NCI-H146 treated with DMSO at 0.1 percent for 48 hours (cell line): ENCODE results near the gene ERICH3.

Experiments used
- DNase-seq: peaks from one replicate; lab custom pipeline; 2025; ENCODE audit not compliant: unreplicated experiment; lab: John Stamatoyannopoulos, UW

The ERICH3 gene

DNA sequence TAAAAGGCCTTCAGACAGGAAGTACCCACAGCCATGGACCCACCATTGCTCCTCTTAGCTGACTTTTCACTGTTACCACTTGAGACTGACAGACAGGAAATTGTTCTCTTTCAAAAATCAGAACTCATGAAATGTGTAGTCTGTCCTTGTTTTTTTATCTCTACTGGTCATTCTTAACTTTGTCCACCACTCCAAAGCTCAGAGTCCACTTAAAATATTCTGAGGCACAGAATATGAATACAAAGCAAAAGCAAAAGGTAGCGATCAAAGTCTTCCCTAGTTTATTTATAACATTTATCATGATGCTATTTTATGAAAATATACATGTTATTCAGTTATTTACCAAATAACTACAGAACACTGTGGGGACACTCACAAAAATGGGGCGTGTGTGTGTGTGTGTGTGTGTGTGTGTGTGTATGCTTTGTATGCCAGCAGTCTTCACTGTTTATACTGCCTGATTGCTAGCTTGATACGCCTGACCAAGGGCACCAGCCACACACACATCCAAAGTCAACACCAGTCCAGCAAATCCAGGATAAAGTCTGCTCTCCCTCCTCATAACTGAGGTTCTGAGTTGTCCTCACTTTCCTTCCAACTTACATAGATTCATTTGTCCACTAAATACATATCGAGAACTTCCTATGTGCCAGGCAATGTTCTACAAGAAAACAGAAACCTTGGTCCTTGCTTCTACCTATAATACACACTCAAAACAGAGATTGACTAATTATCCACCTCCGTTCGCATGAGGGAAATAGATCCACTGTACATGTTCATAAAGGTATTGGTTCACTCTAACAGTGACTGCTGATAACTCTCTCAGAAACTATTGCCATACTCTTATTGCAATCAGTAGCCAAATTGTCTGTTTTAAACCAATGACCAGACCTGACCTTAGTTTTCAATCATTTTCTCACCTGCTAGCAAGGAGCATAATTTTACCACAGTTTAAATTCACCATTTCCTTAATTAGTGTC lies 79.4 kb downstream of the ERICH3 start:
- DNase-seq: no peak

DNA sequence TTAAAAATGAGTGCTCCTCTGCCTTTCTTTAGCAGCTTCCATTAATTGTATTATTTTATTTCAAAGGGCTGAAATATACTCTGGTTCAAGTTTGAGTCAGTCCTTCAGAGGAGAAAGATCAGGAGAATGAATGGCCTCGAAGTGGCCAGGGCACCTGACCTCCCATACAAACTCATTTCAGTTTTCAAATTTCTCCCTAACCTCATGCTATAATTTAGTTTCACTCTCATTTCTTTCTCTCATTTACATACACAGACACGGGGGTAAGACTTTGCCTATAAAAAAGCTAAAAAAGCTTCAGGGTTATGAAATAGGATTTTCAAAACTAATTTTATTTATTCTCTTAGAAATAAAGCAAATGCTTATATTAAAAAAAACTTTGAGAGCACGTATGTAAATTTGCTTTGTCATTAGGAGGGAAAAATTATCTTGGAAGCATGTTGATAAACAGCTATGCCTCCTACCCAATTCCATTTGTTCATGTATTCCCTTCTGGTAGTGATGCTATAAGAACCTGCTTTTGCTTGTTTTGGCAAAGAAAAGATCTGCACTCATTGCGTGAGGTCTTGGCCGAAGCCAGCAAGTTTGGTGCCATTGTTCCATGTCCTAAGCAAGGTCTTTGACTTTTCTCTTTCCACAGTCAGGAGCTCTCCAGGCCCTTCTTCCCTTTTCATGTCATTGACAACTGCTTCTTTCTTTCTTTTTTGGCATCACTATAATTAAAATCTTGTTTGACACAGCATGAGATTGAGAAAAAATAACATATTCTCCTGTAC lies 80.8 kb downstream of the ERICH3 start:
- DNase-seq: no peak

DNA sequence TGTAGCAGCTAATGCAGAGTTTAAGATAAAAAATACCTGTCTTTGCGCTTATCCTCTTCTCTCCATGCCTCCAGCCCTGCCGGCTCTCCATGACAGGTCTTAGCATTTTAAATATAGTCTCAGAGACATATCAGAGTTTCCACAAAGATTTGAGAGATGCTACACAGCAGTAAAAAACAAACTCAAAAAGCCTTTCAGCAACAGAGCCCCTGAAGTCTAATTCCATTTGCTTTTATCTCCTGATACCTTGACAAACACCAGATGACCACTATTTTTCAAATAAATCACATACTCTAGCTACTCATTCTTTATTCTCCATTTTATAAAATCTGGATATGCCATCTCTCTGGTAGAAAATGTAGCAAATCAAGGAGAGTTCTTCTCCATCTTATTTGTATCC lies 81.6 kb downstream of the ERICH3 start:
- DNase-seq: no peak

DNA sequence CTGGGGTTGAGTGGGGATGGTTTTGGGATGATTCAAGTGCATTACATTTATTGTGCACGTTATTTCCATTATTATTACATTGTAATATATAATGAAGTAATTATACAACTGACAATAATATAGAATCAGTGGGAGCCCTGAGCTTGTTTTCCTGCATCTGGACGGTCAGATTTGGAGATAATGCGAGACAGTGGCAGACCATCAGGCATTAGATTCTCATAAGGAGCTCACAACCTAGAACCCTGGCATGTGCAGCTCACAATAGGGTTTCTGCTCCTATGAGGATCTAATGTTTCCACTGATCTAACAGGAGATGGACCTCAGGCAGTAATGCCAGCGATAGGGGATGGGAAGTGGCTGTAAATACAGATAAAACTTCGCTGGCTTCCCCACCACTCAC lies 83.3 kb downstream of the ERICH3 start:
- no peak for DNase-seq

DNA sequence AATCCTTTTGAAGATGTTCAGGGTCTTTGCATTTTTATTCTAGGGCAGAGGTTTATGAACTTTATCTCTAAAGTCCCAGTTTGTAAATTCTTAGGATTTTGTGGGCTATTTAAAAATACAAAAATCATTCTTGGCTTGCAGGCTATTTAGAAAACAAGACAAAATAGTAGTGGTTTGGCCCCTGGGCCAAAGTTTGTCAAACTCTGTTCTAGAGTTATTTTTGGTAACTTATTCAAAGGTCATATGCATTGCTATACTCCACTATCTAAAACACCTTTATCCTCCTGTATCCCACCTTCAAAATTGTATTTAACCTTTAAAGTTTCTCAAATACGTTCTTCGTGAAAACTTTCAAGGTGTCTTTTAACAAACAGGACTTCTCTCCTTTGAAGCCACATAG lies 85.7 kb downstream of the ERICH3 start:
- DNase-seq: no peak

DNA sequence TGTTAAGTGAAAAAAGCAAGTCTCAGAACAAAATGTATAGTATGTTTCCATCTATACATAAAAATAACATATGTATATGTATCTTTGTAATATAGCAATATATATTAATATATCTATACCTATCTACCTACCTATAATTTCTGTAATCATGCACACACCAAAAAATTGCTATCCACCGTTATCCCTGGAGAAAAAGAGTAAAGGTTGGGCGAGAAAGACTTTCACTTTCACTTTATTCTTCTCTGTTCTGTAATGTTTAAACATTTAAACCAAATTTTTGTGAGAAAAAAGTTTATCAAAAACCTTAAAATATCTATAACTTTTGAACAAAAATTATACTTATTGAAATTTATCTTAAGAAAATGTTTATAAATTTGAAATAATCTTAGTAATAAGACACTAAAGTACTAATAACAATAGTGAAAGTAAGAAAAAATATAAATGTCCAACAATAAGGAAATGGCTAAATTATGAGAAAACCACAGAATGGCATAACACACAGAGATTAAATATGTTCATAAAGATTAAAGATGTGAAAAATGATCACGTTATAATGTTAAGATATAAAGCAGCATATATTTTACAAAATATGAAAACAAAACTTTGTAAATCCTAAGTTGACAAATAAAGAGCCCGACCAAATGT lies 87.2 kb downstream of the ERICH3 start:
- DNase-seq: no peak

DNA sequence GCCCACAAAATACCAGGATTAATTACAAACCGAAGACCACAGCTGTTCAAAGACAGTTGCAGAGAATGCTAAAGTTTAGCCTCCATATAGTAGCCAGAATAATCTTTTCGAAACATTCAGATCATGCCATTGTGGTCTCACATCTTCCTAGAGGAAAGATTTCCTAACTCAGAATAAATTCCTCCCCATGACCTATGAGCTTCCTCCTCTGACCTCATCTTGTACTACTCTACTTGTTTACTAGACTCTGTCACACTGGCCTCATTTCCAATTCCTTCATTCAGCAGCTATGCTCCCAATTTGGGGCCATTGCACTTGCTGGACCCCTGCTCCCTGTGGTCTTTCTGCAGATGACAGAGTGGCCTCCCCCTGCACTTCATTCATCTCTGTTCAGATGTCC lies 89.4 kb downstream of the ERICH3 start:
- DNase-seq: no peak

DNA sequence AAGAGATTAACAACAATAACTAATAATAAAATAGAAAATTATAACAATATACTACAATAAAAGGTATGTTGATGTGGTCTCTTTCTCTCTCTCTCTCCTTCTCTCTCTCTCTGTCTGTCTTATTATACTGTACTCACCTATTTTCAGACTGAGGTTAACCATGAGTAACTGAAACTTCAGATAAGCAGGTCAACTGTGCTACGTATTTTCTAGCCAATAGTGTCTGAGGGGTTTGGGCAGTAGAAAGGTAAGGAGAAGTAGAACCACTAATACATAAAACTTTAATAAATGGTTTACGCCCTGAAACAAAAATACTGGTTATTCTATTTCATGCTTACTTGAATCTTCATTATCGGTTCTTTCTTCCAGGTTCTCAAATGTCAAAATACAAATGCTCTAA lies 90.2 kb downstream of the ERICH3 start:
- DNase-seq: no peak

DNA sequence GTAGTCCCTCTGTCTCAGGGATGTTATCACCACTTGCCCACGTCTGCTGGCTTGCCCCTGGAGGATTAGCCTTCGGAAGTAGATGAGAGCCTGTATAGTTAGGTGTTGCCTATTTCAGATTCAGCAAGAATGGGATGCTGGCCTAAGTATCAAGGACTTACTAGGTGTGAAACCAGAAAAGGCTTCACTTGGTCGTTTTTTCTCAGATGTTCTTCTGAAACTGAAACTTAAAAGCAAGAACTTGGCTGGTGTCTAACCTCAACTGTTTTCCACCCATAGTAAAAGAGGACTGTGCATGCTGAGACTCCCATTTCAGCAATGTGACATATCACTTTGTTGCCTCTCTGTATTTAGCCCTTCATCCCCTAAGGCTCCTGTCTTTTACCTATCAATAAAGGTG lies 94.2 kb downstream of the ERICH3 start:
- DNase-seq: no peak

DNA sequence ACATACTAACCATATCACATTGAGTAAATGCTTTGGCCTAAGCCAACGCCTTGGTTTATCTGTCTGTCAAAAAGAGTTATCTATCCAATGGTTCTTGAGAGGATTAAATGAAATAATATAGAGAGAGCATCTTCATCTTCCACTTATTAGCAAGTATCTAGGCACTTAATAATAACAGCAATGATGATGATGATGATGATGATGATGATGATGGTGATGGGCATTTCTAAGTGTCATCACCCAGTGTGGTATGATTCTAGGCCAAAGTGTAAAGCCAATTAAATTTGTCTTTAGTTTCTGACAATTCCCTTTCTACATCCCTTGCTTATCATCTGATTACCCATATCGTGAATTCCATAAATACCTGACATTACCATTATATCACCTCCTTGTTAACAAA lies 95.5 kb downstream of the ERICH3 start:
- DNase-seq: no peak

DNA sequence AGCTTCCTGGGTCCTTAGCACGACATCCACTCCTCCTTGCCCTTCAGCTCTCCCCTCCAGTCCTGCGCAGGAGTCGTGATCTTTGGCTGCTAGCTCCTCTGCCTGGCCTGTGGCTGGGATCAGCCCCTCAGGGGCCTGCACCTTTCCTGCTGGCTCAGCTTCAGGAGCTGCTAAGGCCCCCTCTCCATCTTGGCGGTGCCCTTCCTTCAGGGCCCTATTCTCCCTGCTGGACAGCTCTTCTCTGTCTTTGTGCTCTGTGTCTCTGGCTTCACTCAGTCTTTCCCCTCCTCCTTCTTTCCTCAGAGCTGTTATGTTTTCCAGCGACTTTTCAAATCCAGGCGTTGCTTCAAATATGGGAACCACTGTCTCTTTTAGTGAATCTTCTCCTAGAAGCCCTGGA lies 101.7 kb downstream of the ERICH3 start:
- no peak for DNase-seq

DNA sequence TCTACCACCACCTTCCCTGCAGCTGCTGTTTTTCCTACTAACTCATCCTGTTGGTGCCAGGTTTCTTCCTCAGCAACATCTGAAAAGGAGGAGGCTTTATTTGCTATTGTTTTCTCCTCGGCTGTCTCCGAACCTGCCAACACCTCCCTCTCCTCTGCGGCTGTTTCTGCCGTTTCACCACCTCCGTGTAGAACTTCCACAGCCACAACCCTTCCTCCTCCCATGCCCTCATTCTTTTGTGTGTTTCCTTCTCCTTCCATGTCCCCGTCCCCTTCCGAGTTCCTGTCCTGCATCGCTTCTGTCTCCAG lies 102.1 kb downstream of the ERICH3 start:
- no peak for DNase-seq

DNA sequence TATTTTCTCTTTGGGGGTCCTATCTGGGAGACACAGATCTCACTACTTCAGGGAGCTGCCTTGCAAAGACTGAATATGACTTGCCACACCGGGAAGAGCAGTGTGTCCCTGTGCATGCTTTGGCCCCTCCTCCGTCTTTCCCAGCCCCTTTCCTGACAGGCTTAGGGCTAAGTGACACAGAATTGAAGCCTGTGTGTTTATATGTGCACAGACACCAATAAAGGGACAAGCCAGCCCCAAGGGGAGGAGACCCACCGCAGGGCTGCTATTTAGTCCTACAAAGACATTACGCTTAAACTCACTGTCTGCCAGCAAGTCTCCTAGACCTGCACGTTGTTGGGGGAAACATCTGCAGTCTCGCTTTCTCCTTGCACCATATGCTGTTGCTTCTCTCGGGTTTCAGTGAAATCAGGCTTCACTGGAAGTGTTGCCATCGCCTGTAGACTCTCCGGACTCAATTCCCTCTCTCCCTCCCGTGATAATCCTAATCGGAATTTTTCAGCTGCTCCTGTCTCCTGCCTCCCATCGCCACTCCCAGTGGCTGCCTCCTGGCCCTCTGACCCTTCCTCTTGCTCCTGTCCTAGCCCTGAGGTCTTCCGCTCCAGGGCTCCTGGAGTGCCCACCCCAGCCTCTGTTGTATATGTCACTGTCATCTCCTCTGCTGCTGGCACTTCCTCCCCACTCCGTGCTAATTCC lies 102.6 kb downstream of the ERICH3 start:
- DNase-seq: no peak

DNA sequence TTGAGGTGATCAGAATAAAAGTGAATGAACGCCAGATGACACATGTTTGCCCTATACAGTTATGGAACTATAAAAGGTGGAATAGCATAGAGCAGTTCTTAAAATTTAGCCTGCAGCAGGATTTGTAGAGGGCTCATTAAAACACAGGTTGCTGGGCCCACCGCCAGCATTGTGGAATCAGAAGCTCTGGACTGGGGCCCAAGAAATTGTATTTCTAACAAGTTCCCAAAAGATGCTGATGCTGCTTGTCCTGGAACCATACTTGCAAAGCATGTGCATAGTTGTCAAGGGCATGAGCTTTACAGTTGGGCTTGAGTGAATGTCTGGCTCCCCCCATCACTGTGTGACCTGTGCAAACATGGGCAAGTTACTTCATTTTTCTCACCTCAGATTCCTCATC lies 123.7 kb downstream of the ERICH3 start:
- no peak for DNase-seq

DNA sequence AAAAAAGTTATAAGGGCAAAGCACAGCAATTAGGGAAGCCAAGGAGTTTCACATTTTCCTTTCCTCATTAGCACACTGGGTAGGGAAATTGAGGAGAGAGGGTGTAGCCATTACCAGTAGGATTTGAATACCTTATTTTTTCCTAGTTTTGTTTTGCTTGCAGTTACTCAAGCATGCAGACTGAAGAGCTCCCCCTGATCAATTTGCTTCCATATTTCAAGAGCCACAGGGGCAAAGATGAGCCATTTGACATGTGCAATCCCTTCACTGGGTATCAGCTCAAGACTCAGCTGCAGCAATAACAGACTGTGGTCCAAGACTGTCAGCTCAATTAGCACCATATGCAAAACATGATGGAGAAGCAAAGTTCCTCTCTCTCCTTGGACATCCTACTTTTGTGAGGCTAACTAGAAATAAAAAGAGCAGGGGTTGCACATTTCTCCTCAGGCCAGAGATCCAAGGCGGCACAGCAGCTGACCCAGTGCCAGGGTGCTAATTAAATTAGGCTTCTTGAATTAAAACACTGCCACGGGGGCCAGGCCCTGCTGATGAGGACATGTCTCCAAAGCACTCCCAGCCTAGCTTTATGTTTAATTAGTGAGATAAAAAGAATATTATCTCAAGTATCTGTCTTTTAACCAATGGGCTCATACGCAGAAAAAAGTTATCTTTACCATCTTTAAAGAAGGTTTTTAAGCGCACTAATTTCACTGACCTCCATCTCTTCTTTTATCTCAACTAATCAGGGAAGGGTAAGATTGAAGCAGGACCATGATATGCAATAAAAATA lies 124.4 kb downstream of the ERICH3 start:
- no peak for DNase-seq

DNA sequence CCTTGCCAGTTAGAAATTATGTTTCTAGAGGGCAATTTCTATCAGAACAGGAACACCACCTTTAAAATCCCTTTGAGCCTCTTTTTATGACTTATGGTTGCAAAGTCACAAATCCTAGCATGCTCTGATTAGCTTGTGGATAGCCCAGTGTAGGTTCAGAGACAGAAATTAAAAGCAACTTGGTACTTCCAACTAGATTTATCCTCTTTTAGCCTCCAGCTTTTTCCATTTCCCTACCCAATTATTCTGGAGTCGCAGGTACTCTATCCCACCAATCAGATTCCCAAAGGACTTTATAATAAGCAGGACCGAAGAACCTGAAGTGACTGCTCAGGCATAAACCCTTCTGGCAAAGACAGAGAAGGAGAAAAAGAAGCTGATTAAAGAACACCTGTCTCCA lies 127.8 kb downstream of the ERICH3 start:
- DNase-seq: no peak

DNA sequence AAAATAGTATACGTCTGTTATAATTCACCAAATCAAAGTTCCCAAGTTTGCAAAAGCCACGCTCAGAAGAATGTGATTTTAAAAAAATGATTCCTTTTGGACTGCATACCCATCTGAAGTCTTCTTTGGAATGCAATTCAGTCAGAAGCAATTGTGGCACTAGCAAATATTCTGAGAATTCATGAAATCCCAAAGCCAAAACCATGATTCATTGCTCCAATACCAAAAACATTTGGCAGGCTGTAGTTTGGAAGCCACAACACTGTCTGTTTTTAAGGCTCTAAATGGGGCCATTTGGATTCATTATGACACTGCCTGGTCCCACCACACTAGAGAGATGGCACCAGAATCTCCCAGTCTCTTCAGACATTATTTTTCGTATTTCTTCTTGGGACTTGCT lies 139.4 kb downstream of the ERICH3 start:
- DNase-seq: no peak

DNA sequence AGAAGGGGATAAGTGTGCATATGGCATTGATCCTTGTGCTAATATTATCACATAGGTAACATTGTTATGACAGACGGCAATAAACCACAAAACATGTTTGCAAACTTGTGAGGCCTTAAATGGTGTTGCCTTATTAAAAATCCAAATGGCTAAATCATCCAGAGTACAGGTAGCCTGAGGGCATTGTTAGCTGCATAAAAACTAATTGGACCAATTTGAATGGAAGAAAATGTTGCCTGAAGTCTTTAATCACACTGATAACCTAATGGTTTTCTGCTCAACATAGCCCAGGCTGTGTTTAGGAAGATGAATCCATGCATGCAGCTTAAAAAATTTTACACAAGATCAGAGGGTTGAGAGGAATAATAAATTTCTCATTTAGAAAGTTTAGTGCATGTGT lies 141.8 kb downstream of the ERICH3 start:
- peak; percentile 96 for DNase-seq

DNA sequence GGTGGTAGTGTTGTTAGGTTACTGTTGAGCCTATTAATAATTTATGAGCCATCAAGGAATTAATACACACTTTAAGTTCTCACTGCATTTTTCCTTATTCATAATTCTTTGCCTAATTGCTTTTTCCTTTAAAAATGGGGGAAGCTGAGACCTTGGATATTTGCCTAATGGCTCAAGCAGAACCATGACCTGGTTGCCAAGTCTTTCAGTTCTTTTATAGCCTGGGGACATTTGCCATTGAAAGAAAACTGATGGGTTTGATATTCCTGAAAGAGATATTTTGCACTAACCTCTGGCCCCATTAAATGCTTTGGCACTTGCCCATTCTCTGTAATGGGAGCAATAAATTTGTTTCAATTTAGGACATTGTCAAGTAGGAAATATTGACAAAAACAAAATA lies 142.7 kb downstream of the ERICH3 start:
- DNase-seq: peak; percentile 65

DNA sequence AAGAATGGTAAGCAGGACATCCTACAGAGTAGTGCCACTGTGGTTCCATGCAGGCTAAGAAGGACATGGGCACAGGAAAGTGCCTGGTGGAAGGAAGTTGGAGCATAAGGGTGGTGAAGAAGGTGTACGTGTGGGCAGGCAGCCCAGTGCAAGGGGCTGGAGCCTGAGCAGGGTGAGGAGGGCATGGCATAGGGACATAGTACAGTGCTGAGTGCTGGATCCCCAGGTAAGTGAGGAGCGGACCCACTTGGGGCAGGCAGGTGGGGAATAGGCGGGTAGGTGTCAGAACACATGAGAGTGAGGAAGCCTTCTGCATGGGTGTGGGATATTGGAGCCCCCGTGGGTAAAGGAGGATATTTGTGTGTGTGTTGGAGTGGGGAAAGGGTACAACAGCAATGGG lies 145.5 kb downstream of the ERICH3 start:
- DNase-seq: no peak

DNA sequence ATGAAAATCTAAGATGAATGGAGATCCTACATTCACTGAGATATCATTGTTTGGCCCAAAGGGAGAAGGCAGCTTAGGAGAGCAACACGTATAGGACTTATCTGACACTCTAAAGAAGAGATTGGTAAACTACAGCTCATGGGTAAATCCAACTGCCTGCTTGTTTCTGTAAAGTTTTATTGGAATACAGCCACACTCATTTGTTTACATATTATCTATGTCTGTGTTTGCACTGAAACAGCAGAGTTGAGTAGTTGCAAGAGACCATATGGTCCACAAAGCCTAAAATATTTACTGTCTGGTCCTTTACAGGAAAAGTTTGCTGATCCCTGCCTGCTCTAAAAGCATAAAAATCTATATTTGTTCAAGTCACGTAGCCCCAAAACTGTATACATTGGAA lies 146.9 kb downstream of the ERICH3 start:
- no peak for DNase-seq
